NB4 (cell line): ENCODE results near the gene PTPRD.

Experiments used
- MYC ChIP-seq: IDR thresholded peaks from 2 replicates; pipeline ENCODE4 v1.6.1; 2011; ENCODE audit warnings: low read depth, low read length
- POLR2A ChIP-seq: IDR thresholded peaks from 2 replicates; pipeline ENCODE4 v1.6.1; 2011; ENCODE audit warnings: mild to moderate bottlenecking; ENCODE audit not compliant: insufficient read length; ENCODE audit errors: extremely low read depth
- TF ChIP-seq, protein P1 (sequence below): IDR thresholded peaks from one replicate; pipeline ENCODE4 v1.5.1; 2012; ENCODE audit warnings: low read depth, low read length
- TF ChIP-seq, protein P2 (sequence below): IDR thresholded peaks from 2 replicates; pipeline ENCODE4 v1.6.1; 2011; ENCODE audit warnings: low read depth, low read length

DNA sequence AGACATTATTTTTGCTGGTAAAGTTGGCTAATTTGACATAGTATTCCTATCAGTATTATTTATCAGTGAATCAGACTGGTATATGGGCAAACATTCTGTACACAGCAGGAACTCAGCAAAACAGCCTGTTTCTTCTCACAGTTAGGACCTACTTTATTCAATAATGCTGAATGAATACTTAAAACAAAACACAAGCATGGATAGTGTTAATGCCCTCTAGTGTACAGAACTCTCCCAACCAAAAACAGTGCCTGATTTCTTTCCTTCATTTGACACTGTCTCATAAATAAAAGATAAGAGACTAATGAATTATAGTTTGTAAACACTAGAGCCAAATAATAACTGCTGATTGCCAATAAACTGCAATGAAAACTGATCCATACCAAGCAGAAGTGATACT is 1113.3 kb downstream of the PTPRD start:
- TF ChIP-seq, protein P1, sequence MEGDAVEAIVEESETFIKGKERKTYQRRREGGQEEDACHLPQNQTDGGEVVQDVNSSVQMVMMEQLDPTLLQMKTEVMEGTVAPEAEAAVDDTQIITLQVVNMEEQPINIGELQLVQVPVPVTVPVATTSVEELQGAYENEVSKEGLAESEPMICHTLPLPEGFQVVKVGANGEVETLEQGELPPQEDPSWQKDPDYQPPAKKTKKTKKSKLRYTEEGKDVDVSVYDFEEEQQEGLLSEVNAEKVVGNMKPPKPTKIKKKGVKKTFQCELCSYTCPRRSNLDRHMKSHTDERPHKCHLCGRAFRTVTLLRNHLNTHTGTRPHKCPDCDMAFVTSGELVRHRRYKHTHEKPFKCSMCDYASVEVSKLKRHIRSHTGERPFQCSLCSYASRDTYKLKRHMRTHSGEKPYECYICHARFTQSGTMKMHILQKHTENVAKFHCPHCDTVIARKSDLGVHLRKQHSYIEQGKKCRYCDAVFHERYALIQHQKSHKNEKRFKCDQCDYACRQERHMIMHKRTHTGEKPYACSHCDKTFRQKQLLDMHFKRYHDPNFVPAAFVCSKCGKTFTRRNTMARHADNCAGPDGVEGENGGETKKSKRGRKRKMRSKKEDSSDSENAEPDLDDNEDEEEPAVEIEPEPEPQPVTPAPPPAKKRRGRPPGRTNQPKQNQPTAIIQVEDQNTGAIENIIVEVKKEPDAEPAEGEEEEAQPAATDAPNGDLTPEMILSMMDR: no peak
- TF ChIP-seq POLR2A: no peak
- TF ChIP-seq, protein P2, sequence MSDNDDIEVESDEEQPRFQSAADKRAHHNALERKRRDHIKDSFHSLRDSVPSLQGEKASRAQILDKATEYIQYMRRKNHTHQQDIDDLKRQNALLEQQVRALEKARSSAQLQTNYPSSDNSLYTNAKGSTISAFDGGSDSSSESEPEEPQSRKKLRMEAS: no peak
- no peak for TF ChIP-seq MYC
